Gastrocnemius medialis (tissue), 4 donors: ENCODE results near the gene WDSUB1.

Source experiments
- POLR2A ChIP-seq, 2 donors: fragments of 450-650 bp; IDR thresholded peaks; one replicate each; pipeline ENCODE4 v1.6.1; 2017; ENCODE audit warnings: antibody characterized with exemption in 2 of 2, mild to moderate bottlenecking in 2 of 2, moderate library complexity in 2 of 2
- TF ChIP-seq, protein P1 (sequence below), 5 experiments: fragments of 450-650 bp in 3 of 5; fragments of 200-600 bp in 2 of 5; sonication (generic) in 2 of 5; IDR thresholded peaks in 4 of 5; conservative IDR thresholded peaks in 1 of 5; 1 replicate in 4 of 5; 2 replicates in 1 of 5; pipeline ENCODE4 v1.5.1; 2016 to 2019; ENCODE audit warnings: antibody characterized with exemption in 5 of 5, mild to moderate bottlenecking in 3 of 5, moderate library complexity in 3 of 5

DNA sequence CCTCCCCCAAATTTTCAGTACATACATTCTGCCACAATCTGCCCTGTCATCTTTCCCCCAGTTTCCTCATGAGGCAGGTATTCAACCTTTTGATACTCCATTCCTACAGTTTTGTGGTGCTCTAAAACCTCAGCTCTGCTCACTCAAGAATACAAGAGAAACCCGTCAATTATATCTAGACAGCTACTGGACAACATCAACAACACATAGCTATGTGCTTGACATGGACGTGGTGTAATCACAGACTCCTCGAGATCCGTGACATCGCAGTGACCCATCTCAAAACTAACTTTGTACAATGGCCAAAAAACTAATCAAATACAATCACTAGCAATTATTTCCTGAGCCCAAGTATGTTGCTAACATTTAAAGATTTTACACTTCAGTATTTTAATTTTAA, 23.6 kb downstream of the WDSUB1 start:
- TF ChIP-seq, protein P1, sequence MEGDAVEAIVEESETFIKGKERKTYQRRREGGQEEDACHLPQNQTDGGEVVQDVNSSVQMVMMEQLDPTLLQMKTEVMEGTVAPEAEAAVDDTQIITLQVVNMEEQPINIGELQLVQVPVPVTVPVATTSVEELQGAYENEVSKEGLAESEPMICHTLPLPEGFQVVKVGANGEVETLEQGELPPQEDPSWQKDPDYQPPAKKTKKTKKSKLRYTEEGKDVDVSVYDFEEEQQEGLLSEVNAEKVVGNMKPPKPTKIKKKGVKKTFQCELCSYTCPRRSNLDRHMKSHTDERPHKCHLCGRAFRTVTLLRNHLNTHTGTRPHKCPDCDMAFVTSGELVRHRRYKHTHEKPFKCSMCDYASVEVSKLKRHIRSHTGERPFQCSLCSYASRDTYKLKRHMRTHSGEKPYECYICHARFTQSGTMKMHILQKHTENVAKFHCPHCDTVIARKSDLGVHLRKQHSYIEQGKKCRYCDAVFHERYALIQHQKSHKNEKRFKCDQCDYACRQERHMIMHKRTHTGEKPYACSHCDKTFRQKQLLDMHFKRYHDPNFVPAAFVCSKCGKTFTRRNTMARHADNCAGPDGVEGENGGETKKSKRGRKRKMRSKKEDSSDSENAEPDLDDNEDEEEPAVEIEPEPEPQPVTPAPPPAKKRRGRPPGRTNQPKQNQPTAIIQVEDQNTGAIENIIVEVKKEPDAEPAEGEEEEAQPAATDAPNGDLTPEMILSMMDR (IDR thresholded peaks at IDR 0.05 in 4 of 5, conservative IDR thresholded peaks at IDR 0.05 in 1 of 5), result no peak
- TF ChIP-seq POLR2A (IDR thresholded peaks at IDR 0.05), result no peak
